ENCODE results near the gene POP4.

Gene POP4

DNA sequence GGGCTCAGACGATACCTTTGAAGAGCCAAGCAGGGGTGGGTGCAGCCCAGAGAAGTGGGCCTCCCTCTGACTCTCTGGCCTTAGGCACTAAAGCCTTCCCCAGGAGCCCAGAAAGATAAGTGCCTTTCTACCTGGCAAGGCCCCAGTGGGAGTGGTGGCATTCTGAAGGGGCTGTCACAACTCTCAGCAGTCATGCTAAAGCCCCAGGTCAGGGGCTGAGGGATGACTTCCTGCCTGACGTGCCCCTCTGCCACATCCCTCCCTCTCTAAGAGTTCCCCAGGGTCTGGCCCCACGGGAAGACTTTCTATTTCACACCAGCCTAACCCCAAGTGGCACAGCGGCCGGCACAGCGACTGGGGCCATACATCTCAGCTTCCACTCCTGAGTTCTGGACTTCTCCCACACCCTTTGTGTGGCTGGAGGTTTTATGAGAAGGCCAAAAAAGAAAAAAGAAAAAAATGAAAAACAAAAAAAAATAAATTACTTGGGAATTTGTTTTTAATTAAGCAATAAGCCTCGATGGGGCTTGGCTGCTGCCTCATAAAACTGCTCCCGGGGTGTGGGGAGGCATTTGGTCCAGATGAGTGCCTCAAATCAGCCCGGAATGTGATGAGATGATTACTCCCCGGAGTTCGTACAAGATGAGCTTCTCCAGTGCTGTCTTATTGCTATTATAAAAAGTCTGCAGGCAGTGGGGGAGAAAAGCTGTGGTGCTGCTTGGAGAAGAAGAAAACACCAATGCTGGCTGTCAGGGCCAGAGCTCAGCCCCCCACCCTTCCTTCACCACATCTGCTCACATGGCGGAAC lies 30.7 kb downstream of the POP4 start:
- no peak for DNase-seq (ENCODE audit: low spot score)
- TF ChIP-seq, protein P1, sequence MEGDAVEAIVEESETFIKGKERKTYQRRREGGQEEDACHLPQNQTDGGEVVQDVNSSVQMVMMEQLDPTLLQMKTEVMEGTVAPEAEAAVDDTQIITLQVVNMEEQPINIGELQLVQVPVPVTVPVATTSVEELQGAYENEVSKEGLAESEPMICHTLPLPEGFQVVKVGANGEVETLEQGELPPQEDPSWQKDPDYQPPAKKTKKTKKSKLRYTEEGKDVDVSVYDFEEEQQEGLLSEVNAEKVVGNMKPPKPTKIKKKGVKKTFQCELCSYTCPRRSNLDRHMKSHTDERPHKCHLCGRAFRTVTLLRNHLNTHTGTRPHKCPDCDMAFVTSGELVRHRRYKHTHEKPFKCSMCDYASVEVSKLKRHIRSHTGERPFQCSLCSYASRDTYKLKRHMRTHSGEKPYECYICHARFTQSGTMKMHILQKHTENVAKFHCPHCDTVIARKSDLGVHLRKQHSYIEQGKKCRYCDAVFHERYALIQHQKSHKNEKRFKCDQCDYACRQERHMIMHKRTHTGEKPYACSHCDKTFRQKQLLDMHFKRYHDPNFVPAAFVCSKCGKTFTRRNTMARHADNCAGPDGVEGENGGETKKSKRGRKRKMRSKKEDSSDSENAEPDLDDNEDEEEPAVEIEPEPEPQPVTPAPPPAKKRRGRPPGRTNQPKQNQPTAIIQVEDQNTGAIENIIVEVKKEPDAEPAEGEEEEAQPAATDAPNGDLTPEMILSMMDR (IDR thresholded peaks at IDR 0.05; ENCODE audit: extremely low read depth, missing control alignments), result no peak

DNA sequence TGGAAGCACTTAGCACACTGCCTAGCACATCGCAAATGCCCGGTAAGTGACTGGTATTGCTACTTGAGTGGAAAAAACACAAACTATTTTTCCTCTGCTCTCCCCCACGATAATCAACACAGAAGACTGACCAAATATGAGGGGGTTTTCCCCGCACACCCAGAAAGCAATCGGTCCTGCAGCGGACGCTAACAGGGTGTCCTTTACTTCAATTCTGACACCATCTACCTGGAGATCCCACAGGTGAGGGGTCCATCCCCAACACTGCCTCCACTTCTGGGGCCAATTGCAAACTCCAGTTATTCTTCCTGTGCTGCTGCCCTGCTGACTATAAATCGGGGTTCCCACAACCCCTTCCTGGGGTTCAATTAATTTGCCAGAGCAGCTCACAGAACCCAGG lies 33.0 kb downstream of the POP4 start:
- no peak for DNase-seq (ENCODE audit: low spot score)
- TF ChIP-seq, protein P1 (IDR thresholded peaks at IDR 0.05; ENCODE audit: extremely low read depth, missing control alignments), result no peak

DNA sequence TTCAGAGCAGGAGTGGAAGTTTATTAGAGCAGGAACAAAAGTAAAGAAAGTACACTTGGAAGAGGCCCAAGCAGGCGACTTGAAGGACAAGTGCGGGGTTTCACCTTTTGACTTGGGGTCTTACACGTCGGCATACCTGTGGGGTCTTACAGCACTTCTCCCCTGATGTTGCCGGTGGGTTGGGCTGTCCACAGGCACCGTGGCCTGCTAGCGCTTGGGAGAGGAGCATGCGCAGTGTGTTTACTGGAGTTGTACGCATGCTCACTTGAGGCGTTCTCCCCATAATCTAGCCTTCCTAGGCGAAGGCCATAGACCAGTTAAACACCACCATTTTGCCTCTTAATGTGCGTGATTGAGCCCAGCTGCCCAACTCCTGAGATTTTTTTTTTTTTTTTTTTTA lies 34.1 kb downstream of the POP4 start:
- no peak for DNase-seq (ENCODE audit: low spot score)
- TF ChIP-seq, protein P1 (IDR thresholded peaks at IDR 0.05; ENCODE audit: extremely low read depth, missing control alignments), result no peak

DNA sequence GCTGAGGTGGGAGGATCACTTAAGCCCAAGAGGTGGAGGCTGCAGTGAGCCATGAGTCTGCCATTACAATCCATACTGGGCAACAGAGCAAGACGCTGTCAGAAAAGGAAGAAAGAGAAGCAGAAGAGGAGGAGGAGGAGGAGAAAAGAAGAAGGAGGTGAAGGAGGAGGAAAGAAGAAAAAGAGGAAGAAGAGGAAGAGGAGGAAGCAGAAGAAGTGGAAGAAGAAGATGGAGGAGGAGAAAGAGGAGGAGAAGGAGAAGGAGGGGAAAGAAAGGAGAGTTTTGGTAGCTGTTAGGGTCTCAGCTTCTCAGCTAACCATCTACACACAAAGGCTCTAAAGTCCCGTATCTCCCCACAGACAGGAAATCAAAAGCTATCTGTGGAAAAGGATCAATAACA lies 35.5 kb downstream of the POP4 start:
- DNase-seq (ENCODE audit: low spot score), result no peak
- TF ChIP-seq, protein P1 (IDR thresholded peaks at IDR 0.05; ENCODE audit: extremely low read depth, missing control alignments), result no peak

DNA sequence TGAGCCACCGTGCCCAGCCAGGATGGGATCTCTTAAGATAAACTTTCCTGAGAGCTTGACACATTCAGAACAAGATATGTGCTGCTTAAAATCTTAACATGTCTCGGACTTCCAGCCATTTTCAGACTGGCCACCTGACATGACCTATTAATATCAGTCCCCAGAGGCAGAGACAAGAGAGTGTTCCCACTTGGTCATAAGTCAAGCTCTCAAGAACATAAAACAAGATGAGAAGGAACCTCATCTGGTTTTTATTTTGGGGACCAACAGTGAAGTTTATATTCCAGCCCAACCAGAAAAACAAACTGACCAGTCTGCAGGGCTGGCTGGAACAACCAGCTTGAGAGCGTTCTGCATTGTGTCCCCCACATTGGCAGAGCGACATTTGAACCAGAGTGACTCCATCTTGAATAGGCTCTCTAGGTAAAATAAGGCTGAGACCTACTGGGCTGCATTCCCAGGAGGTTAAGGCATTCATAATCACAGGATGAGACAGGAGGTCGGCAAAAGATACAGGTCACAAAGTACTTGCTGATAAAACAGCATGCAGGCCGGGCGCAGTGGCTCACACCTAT lies 37.4 kb downstream of the POP4 start:
- DNase-seq (ENCODE audit: low spot score), result no peak
- TF ChIP-seq, protein P1 (IDR thresholded peaks at IDR 0.05; ENCODE audit: extremely low read depth, missing control alignments), result no peak

DNA sequence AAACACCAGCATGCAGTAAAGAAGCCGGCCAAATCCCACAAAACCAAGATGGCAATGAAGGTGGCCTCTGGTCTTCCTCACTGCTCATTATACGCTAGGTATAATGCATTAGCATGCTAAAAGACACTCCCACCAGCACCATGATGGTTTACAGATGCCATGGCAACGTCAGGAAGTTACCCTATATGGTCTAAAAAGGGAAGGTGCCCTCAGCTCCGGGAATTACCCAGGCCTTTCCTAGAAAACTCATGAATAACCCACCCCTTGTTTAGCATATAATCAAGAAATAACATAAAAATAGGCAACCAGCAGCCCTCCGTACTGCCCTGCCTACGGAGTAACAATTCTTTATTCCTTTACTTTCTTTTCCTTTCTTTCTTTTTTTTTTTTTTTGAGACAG lies 38.1 kb downstream of the POP4 start:
- TF ChIP-seq, protein P1 (IDR thresholded peaks at IDR 0.05; ENCODE audit: extremely low read depth, missing control alignments), result no peak
- DNase-seq (ENCODE audit: low spot score), result no peak

DNA sequence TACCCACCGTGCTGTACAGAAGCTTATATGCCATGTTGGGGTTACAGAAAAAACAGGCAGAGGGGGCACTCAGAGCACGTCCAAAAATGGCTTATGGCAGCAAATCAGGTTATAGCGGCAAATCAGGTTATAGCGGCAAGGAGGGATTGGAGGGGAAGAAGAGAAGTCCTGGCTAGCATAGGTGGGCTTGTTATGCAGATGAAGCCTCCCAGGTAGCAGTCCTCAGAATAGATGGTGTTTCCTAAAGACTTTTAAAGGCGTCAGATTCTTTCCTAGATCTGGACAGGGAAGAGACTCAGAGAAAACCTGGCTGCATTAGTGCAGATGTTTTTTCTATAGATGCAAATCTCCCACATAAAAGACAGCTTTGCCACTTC lies 39.4 kb downstream of the POP4 start:
- DNase-seq (ENCODE audit: low spot score), result no peak
- TF ChIP-seq, protein P1 (IDR thresholded peaks at IDR 0.05; ENCODE audit: extremely low read depth, missing control alignments), result no peak
